ENCODE data around the gene C12orf56.
A peak's percentile ranks its signal among the peaks of the same experiment; 100 is the strongest.
"Not testable (repeated sequence)": the region's sequence is repeated elsewhere in the genome, so short reads cannot be mapped to it uniquely, and the experiment has no call there.

Gene C12orf56

GRCh38 chr12:64225626-64226025 is 164.9 kb downstream of the C12orf56 start:
- peak; percentile 45 to 63 for DNase-seq

- peak; percentile 92 to 94 for DNase-seq
These were observed 168.4 kb downstream of the C12orf56 start, which contains the start of gene KICS2 for GRCh38 chr12:64222009-64222765. TSS of gene KICS2 (minus strand) at chr12:64222296. CDS start at chr12:64222237, 59 bp downstream.

- DNase-seq, result peak; percentile 64 to 75
These were observed 168.9 kb downstream of the C12orf56 start for GRCh38 chr12:64221651-64222008.

- no peak for DNase-seq
These were observed 170.5 kb downstream of the C12orf56 start for GRCh38 chr12:64220046-64220445.

GRCh38 chr12:64219145-64219544 is 171.4 kb downstream of the C12orf56 start:
- DNase-seq, result no peak

GRCh38 chr12:64218597-64218996 is 172.0 kb downstream of the C12orf56 start:
- no peak for DNase-seq

GRCh38 chr12:64217643-64218042 is 172.9 kb downstream of the C12orf56 start:
- DNase-seq, result not testable (repeated sequence)

- no peak for DNase-seq
These were observed 174.3 kb downstream of the C12orf56 start for GRCh38 chr12:64216239-64216638.
